GM19328 (cell line): Measurements from ENCODE around the gene RERG.
"Not testable (repeated sequence)": the region's sequence is repeated elsewhere in the genome, so short reads cannot be mapped to it uniquely, and the experiment has no call there.

Source experiments
- ATAC-seq: cut with Tn5 transposase; IDR thresholded peaks from one replicate; pipeline ENCODE4 v1.9.1; 2021; ENCODE audit warnings: mild to moderate bottlenecking, moderate library complexity; ENCODE audit not compliant: unreplicated experiment

The RERG gene

GRCh38 chr12:15151161-15152091 lies 69.8 kb downstream of the RERG start:
- no peak for ATAC-seq

GRCh38 chr12:15146585-15146984 lies 74.6 kb downstream of the RERG start:
- ATAC-seq: no peak

- ATAC-seq: no peak
Measured at GRCh38 chr12:15143467-15143866, 77.8 kb downstream of the RERG start.

- no peak for ATAC-seq
Measured at GRCh38 chr12:15142711-15143110, 78.5 kb downstream of the RERG start.

- no peak for ATAC-seq
Measured at GRCh38 chr12:15131431-15131830, 89.8 kb downstream of the RERG start.

- no peak for ATAC-seq
Measured at GRCh38 chr12:15130541-15130940, 90.7 kb downstream of the RERG start.

GRCh38 chr12:15123401-15123800 lies 97.8 kb downstream of the RERG start:
- no peak for ATAC-seq

- no peak for ATAC-seq
Measured at GRCh38 chr12:15122344-15122743, 98.9 kb downstream of the RERG start.

GRCh38 chr12:15118955-15119354 lies 102.3 kb downstream of the RERG start:
- no peak for ATAC-seq

- ATAC-seq: no peak
Measured at GRCh38 chr12:15116983-15117382, 104.2 kb downstream of the RERG start.

- no peak for ATAC-seq
Measured at GRCh38 chr12:15116086-15116485, 105.1 kb downstream of the RERG start.

- no peak for ATAC-seq
Measured at GRCh38 chr12:15115434-15115833, 105.8 kb downstream of the RERG start.

GRCh38 chr12:15114501-15114900 lies 106.7 kb downstream of the RERG start:
- no peak for ATAC-seq

- ATAC-seq: no peak
Measured at GRCh38 chr12:15092826-15093225, 128.4 kb downstream of the RERG start.

- ATAC-seq: no peak
Measured at GRCh38 chr12:15090441-15090840, 130.8 kb downstream of the RERG start.

- ATAC-seq: no peak
Measured at GRCh38 chr12:15088105-15088504, 133.1 kb downstream of the RERG start.

- ATAC-seq: not testable (repeated sequence)
Measured at GRCh38 chr12:15077751-15078150, 143.5 kb downstream of the RERG start.

- ATAC-seq: no peak
Measured at GRCh38 chr12:15074351-15074750, 146.9 kb downstream of the RERG start.

GRCh38 chr12:15059123-15059522 lies 162.1 kb downstream of the RERG start:
- ATAC-seq: no peak
